HG03135 (cell line): ENCODE results near the gene PIGR.

Experiments
- ATAC-seq: cut with Tn5 transposase; IDR thresholded peaks from one replicate; pipeline ENCODE4 v1.9.1; 2021; ENCODE audit warnings: mild to moderate bottlenecking, moderate library complexity; ENCODE audit not compliant: unreplicated experiment

The PIGR gene

DNA sequence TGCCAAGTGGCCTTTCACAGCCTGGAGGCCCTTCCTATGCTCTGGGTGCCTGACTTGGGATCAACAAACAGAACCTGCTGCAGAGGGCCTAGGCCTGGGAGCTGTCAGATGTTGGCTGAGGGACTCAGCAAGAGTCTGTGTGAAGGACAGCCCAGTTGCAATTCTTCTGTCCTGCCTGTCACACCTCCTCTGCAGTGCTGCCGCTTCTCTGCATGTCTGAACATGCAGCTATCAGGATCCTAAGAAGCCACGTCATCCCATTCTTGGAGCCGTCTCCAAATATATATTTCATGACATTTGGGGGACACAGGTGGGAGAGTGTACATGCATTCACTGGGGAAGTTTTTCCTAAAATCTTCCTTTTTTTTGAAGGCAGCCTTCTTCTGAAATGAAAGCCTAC lies 15.4 kb upstream of the PIGR start:
- no peak for ATAC-seq

DNA sequence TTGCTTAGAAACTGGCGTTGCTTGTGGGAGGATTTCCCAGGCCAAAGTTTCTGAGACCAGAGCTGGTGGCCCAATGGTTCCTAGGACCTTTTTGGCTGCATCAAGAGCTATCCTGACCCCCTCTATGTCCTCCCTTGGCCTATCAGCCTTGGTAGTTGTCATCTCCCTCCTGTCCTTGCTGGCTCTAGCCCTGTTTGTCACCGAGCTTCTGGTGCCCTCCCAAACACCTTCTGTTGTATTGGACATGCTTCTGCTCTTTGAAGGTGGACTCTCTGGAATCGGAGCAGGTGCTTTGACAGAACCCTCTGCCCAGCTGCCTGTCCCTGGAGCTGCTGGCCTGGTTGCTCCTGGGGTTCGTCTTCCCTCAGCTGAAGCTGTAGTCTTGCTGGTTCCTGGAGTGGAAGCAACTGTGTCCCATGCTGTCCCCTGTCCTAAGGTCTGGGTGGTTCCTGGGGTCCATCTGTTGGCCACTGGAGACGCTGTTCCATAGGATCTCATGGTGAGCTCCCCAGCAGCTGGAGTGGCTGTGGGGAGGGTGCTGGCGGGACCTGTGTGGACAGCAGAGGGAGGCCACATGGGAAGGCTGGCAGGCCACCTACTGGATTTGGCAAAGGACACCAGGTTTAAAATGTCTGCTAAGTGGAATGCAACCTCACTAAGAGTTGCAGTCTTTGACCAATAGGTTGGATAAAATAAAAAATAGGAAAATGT lies 14.6 kb upstream of the PIGR start:
- no peak for ATAC-seq

GRCh38 chr1:206958144-206958543 lies 11.9 kb upstream of the PIGR start:
- no peak for ATAC-seq

DNA sequence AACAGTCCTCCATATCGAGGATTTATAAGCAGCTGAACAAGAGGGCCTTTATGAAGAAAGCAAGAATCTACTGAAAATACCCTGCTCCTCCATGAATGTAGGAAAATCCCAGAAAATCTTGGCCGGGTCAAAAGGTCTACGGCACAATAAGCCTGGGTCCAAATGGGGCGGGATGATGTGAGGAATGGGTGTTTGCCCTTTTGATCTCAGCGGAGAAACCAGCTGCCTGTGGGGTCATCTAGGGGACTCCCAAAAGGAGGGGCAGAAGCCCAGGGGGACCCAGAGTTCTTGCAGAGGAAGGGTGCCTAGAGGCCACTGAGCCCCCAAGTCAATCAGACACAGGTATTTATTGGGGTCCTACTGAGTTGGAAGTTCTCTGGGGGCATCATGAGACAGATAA lies 11.4 kb upstream of the PIGR start:
- no peak for ATAC-seq

DNA sequence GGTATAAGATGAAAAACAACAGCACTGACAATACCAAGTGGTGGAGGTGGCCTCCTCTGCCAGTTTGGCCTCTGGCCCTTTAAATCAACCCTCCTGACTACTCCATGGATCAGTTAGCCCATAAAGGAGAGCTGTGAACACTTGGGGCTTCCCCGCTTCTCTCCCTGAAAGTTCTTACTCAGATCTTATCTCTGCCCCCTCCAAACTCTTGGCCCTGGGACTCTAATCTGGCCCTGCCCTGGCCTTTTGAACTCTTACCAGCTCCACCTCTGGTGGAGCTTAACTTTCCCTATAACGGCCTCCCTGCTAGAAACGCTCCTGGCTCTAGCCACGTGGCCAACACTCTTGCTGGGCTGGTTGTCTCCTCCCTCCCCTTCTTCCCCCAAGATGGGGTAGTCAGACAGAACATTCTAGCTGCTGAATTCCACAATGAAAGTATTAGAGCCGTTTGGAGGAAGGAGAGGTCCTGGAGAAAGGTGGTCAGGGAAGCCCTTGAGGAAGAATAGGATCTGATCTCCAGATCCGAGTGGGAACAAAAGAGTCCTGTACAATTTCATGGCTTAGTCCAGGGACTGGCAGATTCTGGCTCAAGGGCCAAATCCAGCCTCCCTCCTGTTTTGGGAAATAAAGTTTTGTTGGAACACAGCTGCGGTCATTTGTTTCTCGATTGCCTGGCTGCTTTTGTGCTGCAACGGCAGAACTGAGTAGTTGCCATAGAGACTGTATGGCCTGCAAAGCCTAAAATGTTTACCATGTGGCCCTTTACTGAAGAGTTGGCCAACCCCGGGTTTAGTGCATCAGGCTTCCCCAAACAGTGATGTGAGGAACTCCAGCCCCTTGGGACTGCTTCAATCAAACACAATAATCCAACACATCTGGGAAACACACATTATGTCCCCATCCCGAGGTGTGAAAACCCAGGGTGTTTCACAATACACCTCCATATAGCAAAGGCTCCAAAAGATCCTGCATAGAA lies 9.5 kb upstream of the PIGR start:
- no peak for ATAC-seq

DNA sequence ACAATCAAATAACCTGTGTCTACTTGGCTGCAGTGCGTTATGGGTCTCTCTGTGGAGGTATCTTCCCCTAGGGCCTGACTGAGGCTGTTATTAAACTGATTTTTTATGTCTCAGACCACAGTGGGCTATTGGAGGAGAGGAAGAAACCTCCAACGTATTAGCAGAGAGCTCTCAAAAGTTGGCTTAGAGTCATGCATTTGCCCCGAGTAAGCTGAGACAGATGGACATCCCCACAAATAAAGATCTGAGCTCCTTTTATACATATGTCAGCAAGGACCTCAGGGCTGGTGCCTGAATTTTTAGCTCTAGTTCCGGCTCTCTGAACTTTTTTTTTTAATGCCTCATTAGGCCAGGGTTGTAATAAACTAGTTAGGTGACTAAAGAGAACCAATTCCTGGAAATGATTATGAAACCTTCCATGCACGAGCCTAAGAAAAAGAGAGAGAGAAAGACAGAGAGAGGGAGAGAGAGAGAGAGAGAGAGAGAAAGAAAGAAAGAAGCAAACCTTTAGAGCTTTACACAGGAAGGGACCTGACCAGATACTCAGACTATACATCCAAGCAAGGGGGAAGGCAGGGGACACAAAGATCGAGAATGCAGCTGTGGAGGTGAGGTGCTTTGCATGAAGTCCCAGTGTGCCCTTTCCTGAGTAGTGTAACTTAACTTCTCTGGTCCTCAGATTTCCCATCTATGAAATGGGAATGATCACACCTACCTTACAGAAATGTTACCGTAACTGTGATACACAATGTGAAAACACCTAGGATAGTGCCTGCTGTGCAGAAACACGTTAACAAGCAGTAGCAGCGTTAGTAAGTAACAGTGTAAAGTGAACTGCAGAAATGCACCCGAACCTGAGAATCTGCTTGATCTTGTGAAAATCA lies 8.4 kb upstream of the PIGR start:
- ATAC-seq: no peak

- ATAC-seq: no peak
Measured at GRCh38 chr1:206953626-206954025, 7.4 kb upstream of the PIGR start.

DNA sequence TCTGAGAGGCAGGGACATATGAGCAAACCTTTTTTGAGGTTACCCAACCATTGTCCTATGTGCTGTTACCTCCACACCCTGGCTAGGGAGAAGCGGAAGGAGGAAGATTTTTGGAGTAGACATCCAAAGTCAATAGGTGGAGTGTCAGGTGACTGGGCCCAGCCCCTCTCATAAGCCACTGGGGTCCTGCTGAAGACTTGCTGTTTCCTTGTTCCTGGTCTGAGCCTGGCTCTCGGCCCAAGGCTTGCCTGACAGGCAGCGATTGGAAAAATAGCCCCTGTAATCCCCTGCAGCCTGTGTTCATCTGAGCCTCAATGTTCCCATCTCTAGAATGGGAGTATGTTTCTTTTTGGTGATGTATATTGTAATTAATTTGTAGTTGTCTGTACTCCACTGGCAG lies 6.9 kb upstream of the PIGR start:
- no peak for ATAC-seq

- ATAC-seq: no peak
Measured at GRCh38 chr1:206952171-206952570, 5.9 kb upstream of the PIGR start.

- ATAC-seq: peak; percentile 47
Measured at GRCh38 chr1:206951318-206952100, 5.2 kb upstream of the PIGR start.

DNA sequence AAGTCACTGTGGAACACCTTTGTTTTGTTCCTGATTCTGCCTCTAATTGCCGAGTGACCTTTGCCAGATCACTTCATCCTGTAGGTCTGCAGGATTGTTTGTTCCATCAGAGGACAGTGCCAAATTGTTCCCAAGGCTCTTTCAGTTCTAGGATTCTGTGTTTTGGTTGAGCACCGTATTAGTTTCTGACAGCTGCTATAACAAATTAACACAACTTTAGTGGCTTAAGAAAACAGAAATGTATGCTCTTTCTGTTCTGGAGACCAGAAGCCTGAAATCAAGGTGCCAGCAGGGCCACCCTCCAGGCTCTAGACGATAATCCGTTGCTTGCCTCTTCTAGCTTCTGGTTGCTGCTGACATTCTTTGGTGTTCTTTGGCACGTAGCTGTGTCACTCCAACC lies 3.4 kb upstream of the PIGR start:
- ATAC-seq: no peak

DNA sequence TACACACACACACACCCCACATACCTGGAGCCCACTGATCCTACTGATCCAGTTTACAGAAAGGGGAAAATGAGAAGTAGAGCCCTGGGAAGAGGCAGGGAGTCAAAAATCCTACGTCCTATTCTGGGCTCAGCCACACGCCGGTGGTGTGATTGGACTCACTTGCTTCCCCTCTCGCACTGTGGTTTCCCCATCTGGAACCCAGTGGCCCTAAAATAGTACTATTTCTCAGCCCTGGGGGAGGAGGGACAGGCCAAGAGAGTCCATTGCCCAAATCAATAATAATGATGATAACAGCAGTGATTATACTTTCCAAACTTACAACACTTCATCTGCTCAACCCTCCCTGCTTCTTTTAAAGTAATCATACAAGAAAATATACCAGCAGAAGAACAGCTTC lies 2.9 kb upstream of the PIGR start:
- ATAC-seq: no peak

GRCh38 chr1:206947255-206947654 lies 989 bp upstream of the PIGR start:
- no peak for ATAC-seq

DNA sequence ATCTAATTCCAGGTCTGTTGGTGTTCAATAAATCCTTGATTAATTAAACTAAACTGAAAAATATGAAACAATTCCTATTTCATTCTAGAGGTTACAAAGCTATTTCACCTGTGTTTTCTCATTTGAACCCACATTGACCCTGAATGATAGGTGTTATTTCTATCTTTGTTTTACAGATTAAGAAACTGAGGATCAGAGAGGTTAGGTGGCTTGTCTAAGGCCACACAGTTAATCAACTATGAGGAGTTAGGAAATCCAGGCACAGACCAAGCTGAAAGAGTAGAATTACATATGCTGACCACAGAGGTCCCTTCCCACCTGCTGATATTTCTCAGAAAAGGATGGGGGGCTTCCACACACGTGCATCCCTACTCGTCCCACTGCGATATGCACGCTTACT lies 487 bp downstream of the PIGR start:
- ATAC-seq: no peak

- no peak for ATAC-seq
Measured at GRCh38 chr1:206944703-206945102, 1.6 kb downstream of the PIGR start.

DNA sequence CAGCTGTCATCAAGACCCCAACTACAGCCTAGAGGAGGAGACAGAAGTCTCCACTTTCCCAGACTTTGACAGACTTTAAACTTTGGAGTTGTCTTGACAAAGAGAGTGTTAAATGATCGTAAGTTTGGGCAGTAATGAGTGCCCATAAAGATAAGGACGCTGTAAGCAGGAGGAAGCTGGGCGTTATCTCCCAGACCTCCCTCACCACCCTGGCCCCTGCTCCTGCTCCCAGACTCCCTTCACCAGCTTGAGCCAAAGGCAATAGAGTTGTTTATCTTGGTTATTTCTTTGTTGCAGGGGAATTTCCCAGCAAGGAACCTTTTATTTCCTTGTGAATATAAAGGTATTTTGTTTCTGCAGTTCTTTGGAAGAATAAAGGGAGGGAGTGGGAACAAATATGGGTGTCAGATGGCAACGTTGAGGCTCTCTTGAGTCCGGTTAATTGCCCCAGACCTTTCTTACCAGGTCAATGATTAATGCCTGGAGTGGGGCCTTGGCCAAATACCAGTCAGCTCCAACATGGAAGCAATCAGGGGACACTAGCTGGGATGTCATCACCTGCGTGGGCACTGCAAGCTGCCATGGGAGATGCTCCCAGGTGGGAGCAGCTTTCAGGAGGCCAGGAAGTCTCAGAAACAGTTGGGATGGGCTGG lies 4.4 kb downstream of the PIGR start:
- no peak for ATAC-seq

DNA sequence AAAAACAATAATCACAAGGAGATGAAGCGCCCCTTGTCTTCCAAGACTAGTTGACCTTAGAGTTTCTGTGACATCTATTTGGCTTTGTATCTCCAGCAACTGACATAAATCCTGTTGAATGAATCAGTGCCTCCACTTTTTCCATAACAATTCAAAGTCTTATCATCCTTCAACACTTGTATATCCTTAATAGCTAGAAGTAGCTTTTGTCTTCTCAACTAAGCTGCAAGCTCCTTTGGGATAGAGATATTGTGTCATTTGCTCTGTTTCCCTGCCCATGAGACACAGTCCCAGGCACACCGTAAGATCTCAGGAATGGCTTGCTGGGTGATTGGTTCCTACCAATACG lies 5.7 kb downstream of the PIGR start:
- no peak for ATAC-seq

DNA sequence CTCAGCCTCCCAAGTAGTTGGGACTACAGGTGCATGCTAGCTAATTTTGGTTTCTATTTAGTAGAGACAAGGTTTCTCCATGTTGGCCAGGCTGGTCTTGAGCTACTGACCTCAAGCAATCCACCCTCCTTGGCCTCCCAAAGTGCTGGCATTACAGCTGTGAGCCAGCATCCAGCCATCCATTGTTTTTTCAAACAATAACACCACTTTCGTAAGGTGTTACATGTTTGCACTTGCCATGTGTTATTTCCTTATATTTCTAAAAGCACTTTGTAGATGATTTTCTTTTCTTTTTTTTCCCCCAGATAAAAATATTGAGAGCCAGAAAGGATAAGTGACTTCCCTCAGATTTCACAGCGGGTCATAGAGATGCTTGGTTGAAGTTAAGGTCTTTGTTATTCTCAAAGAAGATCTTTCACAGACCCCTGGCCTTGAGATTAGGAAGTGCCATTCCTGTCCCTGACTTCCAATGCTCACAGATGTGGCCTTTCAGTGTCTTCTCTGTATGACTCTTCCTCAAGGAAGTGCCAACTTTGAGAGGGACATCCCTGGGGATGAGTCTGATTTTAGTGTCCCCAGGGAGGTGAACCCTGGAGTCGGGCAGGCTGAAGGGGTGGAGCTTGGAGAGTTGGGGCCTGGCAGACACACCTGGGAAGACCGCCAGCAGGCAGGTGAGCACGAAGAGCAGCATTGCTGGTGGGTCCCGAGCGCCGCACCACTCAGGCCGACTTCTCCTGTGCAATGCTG lies 6.3 kb downstream of the PIGR start:
- ATAC-seq: no peak

- ATAC-seq: no peak
Measured at GRCh38 chr1:206939131-206939530, 7.1 kb downstream of the PIGR start.
